ENCODE data around the gene NPIPB9.
A peak's percentile ranks its signal among the peaks of the same experiment; 100 is the strongest.
"Not testable (repeated sequence)": the region's sequence is repeated elsewhere in the genome, so short reads cannot be mapped to it uniquely, and the experiment has no call there.

DNA sequence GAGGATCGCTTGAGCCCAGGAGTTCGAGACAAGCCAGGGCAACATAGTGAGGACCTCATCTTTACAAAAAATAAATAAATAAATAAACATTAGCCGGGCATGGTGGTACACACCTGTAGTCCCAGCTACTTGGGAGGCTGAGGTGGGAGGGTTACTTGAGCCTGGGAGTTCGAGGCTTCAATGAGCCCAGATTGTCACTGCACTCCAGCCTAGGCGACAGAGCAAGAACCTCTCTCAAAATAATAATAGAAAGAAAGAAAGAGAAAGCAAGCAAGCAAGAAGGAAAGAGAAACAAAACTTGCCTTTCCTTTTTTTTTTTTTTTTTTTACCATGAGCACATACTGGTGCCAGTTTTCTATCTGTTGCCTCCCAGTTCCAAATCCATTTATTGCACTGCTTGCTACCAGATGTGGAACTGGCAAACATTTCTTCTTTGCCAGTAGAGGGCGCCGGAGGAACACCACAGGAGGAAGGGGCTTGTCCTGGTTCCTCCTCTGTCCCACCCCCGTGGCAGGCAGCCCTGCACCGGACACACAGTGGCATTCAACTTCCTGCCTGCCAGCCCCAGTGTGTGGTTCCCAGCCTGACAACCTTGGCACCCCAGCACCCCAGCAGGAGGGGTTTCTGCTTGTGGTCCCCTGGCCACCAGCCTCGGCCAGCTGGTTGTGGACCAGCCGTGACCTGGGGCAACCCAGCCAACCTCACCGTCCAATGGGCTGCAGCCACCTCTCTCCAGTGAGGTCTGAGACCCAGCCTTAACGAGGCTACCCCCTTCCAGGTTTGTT, 50.8 kb downstream of the NPIPB9 start:
- TF ChIP-seq EZH2phosphoT487, EZH2 (IDR thresholded peaks at IDR 0.05): not testable (repeated sequence)
- TF ChIP-seq, protein P1, sequence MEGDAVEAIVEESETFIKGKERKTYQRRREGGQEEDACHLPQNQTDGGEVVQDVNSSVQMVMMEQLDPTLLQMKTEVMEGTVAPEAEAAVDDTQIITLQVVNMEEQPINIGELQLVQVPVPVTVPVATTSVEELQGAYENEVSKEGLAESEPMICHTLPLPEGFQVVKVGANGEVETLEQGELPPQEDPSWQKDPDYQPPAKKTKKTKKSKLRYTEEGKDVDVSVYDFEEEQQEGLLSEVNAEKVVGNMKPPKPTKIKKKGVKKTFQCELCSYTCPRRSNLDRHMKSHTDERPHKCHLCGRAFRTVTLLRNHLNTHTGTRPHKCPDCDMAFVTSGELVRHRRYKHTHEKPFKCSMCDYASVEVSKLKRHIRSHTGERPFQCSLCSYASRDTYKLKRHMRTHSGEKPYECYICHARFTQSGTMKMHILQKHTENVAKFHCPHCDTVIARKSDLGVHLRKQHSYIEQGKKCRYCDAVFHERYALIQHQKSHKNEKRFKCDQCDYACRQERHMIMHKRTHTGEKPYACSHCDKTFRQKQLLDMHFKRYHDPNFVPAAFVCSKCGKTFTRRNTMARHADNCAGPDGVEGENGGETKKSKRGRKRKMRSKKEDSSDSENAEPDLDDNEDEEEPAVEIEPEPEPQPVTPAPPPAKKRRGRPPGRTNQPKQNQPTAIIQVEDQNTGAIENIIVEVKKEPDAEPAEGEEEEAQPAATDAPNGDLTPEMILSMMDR (IDR thresholded peaks at IDR 0.05): peak; percentile 48
